ENCODE data around the gene DESI2.
"Not testable (repeated sequence)": the region's sequence is repeated elsewhere in the genome, so short reads cannot be mapped to it uniquely, and the experiment has no call there.

Gene DESI2

DNA sequence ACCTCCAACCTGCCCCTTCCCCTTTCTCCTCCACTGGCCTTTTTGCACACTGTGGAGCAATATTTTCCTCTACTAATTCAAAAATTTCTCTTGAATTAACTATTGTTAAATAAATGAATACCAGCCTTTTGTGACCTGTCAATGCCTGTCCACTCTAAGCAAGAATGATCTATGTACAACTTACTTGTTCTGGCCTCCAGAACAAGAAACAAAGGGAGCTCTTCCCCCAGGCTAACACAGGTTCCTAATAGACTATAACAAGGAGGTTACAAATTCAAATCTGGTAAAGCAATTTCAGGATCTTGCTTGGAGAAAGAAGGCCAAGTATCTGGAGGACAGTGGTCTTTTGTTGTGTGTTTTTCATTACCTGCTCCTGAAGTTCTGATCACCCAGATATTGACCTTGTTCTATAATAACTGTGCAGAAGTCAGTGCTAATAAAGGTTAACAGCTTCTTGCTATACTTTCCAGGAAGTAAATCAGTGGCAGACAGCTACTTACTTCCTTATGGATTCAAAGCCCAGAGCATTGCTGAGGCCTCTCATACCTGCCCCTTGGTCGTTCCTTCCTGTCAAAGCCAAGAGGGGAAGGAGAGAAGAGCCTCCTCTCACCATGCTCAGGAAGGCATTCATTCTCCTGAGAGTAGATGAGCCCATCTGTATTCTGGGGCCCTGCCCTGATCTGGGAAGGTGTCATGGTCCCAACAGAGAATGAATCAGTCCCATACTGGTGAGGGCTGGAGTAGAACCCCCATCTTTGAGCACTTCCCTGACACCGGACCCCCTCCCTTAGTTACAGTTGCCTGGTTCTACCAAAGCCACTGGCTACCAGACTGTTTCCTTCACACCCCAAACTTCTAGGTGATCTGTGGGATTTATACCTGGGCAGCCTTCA, 56.8 kb downstream of the DESI2 start:
- no peak for DNase-seq

DNA sequence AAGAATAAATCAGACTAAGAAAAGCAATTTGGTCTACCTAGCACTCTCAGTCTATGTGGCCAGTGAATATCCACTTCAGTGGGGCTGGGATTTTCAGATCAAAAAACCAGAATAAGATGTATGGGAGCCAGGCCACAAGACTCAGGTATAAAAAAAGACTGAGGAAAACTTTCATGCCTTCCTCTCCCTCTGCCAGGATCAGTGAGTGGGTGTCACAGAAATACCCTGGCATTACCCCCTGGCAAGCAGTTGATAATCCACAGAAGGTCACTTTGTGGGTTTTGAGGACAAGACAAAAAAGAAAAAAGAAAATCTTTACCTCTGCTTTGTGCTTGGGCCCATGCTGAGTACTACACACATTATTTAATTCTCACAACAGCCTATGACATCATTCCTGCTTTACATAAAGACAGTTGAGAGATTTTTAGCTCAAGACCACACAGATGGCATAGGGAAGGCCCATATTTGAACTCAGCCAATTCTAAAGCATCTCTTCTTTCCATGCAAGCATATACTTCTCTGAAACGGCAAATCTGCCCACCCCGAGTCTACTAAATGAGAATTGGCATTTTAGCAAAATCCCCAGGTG, 57.6 kb downstream of the DESI2 start:
- DNase-seq, result no peak

- no peak for DNase-seq
These were observed 59.7 kb downstream of the DESI2 start for GRCh38 chr1:244712669-244713068.

- DNase-seq, result no peak
These were observed 60.4 kb downstream of the DESI2 start for GRCh38 chr1:244713332-244713731.

DNA sequence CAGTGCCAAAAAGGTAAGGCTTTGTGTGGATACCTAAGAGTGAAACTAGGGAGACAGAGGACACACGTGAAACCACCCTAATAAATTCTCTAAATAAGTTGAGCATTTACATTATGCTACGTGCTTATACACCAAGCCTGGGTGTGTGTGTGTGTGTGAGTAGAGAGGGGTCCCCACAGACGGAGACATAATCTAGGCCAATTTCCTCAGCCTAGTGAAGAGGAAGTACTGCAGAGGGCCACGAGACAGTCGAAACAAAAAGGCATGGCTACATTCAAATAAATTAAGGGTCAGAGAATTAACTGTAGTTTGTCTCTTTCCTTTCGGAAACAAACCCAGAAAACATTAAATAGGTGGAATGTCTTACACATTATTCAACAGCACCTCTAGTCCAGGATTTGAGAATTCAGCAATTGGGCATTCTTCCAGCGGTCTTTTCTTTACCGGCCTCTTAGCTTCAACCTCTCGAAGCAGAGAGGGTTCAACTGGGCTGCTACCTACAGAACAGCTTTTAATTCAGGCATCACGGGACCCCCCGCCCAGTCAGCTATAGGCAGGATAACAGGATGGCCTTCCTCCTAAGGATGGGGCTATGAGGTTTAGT, 75.0 kb downstream of the DESI2 start:
- DNase-seq, result no peak

- peak; percentile 12 for DNase-seq
These were observed 77.4 kb downstream of the DESI2 start for GRCh38 chr1:244730153-244730933.

DNA sequence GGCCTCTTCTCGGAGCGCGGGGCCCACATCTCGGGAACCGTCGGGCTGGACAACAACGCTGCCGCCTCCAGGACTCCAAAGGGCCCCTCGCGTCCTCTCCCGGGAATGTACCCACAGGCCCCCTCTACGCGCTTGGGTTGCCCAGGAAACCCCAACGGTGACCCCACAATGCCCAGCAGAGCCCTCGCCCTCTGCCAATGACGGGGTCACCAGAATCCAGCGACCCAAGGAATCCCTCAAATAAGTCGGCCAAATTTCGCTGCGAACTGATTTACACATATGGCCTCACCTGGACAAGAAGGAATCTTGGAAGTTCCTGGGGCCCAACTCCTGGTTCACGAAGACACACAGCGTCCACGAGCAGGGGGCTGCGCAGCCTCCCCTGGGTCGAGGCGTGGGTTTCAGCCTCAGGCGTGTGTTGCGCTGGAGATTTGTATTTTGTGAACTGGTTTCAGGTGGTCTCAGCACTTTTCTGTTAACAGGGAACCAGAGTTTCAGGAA, 78.1 kb downstream of the DESI2 start:
- no peak for DNase-seq

DNA sequence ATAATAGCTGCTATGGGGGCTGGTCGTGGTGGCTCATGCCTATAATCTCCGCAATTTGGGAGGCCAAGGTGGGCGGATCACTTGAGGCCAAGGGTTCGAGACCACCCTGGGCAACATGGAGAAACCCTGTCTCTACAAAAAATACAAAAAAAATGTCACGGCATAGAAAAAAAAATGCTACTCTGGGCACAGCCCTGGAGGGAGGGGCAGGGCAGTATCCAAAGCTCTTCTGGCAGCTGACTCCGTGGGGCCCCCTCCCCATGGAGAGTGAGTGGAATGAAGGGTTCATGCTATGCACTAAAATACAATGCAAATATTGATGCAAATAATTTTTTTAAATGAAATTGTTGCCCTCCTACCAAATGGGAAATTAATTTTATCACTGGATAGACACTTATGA, 78.7 kb downstream of the DESI2 start:
- DNase-seq, result no peak

GRCh38 chr1:244732851-244733450, 80.0 kb downstream of the DESI2 start:
- no peak for DNase-seq

- DNase-seq, result no peak
These were observed 82.5 kb downstream of the DESI2 start for GRCh38 chr1:244735404-244735803.

DNA sequence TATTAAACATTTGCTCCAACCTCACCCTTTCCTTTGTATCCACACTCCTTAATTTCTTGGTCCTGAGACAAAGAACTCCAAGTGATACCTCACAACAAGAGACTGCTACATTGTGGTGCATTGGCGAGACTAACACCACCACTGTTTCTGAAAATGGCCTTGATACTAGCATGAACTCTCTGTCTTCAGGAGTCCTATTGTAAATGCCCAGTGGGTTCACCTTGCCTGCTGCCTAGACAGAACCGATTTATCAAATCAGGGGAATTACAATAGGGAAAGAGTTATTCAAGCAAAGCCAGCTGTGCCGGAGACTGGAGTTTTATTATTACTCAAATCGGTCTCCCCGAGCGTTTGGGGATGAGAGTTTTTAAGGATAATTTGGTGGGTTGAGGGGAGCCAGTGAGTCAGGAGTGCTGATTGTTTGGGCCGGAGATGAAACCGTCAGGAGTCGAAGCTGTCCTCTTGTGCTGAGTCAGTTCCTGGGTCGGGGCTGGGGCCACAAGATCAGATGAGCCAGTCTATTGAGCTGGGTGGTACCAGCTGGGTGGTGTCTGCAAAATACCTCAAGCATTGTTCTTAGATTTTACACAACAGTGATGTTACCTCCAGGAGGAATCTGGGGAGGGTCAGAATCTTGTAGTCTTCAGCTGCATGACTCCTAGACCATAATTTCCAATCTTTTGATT, 83.1 kb downstream of the DESI2 start:
- DNase-seq, result no peak

GRCh38 chr1:244739140-244739539, 86.2 kb downstream of the DESI2 start:
- not testable (repeated sequence) for DNase-seq

GRCh38 chr1:244740027-244740617, 87.2 kb downstream of the DESI2 start:
- not testable (repeated sequence) for DNase-seq

DNA sequence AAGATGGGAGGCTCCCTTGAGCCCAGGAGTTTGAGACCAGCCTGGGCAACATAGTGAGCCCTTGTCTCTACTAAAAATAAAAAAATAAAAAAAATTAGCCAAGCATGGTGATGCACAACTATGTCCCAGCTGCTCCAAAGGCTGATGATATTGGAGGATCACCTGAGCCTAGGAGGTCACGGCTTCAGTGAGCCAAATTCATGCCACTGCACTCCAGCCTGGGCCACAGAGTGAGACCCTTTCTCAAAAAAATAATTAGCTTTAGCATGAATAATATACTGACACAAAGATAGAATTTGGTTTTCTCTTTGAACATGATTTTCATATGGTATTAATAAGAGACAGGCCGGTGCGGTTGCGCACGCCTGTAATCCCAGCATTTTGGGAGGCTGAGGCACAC, 88.8 kb downstream of the DESI2 start:
- no peak for DNase-seq

DNA sequence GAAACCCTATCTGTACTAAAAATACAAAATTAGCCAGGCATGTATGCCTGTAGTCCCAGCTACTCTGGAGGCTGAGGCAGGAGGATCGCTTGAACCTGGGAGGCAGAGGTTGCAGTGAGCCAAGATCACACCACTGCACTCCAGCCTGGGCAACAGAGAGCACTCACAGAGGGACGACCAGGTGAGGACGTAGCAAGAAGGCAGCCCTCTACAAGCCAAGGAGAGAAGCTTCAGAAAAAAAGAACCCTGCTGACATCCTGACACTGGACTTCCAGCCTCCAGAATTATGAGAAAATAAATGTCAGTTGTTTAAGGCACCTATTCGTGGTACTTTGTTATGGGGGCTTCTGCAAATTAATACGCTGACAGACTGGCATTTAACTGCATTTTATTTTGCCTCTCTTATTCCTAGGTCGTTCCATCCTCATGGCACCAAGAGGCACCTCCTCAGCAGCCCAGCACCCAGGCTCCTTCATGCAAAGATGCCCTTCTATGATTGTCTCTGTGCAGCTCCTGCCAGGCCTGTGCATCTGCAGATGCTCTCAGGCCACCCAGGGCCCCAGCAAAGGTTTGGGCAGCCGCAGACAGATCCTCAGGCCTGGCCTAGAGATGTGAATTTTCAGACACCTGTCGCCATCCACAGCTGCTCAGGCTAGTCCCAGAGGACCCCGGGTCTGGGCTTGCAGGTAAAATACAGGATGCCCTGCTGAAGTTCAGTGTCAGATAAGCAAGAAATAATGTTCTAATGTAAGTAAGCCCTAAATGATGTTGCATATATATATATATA, 96.5 kb downstream of the DESI2 start:
- DNase-seq, result no peak

GRCh38 chr1:244751271-244751895, 98.5 kb downstream of the DESI2 start:
- no peak for DNase-seq

GRCh38 chr1:244755673-244756072, 102.7 kb downstream of the DESI2 start:
- DNase-seq, result no peak

- no peak for DNase-seq
These were observed 104.4 kb downstream of the DESI2 start for GRCh38 chr1:244757091-244757939.
